Hepatic stellate cell (primary cell): Measurements from ENCODE around the gene PRKACA.

ENCODE experiments used
- DNase-seq: peaks from one replicate; pipeline ENCODE4 v3.0.0; 2011; ENCODE audit warnings: low spot score

Gene PRKACA

GRCh38 chr19:14117668-14118164, at the start of gene PRKACA:
Gene PRKACA, minus strand, starts transcription at chr19:14117762. Its CDS starts 215 bp downstream, at chr19:14117547.
- DNase-seq = peak; percentile 100

GRCh38 chr19:14166999-14167575, 49.5 kb upstream of the PRKACA start:
- no peak for DNase-seq

- DNase-seq = no peak
Observed at GRCh38 chr19:14165990-14166830, 48.6 kb upstream of the PRKACA start.

- DNase-seq = no peak
Observed at GRCh38 chr19:14164724-14165493, 47.3 kb upstream of the PRKACA start.

- DNase-seq = no peak
Observed at GRCh38 chr19:14164082-14164481, 46.5 kb upstream of the PRKACA start.

GRCh38 chr19:14162871-14163297, 45.3 kb upstream of the PRKACA start:
- no peak for DNase-seq

GRCh38 chr19:14161305-14161704, 43.7 kb upstream of the PRKACA start:
- no peak for DNase-seq

- no peak for DNase-seq
Observed at GRCh38 chr19:14160017-14160703, 42.6 kb upstream of the PRKACA start.

GRCh38 chr19:14159059-14159458, 41.5 kb upstream of the PRKACA start:
- DNase-seq = no peak

GRCh38 chr19:14158276-14159023, 40.9 kb upstream of the PRKACA start:
- DNase-seq = no peak

- no peak for DNase-seq
Observed at GRCh38 chr19:14156971-14157717, 39.6 kb upstream of the PRKACA start.

GRCh38 chr19:14156122-14156521, 38.6 kb upstream of the PRKACA start:
- no peak for DNase-seq

- DNase-seq = no peak
Observed at GRCh38 chr19:14155371-14155770, 37.8 kb upstream of the PRKACA start.

GRCh38 chr19:14152713-14153112, 35.2 kb upstream of the PRKACA start:
- no peak for DNase-seq

- no peak for DNase-seq
Observed at GRCh38 chr19:14150770-14151661, 33.5 kb upstream of the PRKACA start.

GRCh38 chr19:14150041-14150769, 32.6 kb upstream of the PRKACA start:
- DNase-seq = no peak

- DNase-seq = peak; percentile 61
Observed at GRCh38 chr19:14149509-14149994, 32.0 kb upstream of the PRKACA start.

GRCh38 chr19:14148751-14149410, 31.3 kb upstream of the PRKACA start:
- DNase-seq = no peak
